ENCODE results near the gene FAM89B. TPM values are rescaled to one million over a fixed set of nuclear protein-coding genes. Genes with fewer than 3 reads are reported as not detected.

Gene FAM89B
- total RNA-seq, 1 donor from 2014 or later: 21.9 TPM

Small RNA genes within 50 kb of the gene (small RNA-seq; reads per million reads assigned to genes)
- not detected for gene AP001362.1 (ENCODE audit: low replicate concordance)

Other genes with a start within 250 kb of the FAM89B start
- 25.3 TPM for gene DPF2, start 238.7 kb upstream of the FAM89B start, total RNA-seq
- 3.0 TPM for gene TIGD3, start 217.8 kb upstream of the FAM89B start, total RNA-seq
- 0.74 TPM for gene SLC25A45, start 189.9 kb upstream of the FAM89B start, total RNA-seq
- gene FRMD8, start 185.9 kb upstream of the FAM89B start, total RNA-seq: 6.9 TPM
- gene NEAT1, start 149.7 kb upstream of the FAM89B start, total RNA-seq: 8.4 TPM
- gene MALAT1, start 73.5 kb upstream of the FAM89B start, total RNA-seq: 8,183 TPM
- 34.2 TPM for gene SCYL1, start 47.5 kb upstream of the FAM89B start, total RNA-seq
- gene LTBP3, start 14.2 kb upstream of the FAM89B start, total RNA-seq: 38.6 TPM
- gene ZNRD2, start 2.1 kb upstream of the FAM89B start, total RNA-seq: 20.7 TPM
- gene EHBP1L1, start 3.5 kb downstream of the FAM89B start, total RNA-seq: 14.0 TPM
- not detected for gene KCNK7, start 23.3 kb downstream of the FAM89B start, total RNA-seq
- gene MAP3K11, start 41.7 kb downstream of the FAM89B start, total RNA-seq: 6.9 TPM
- 10.1 TPM for gene PCNX3, start 43.2 kb downstream of the FAM89B start, total RNA-seq
- gene SIPA1, start 65.6 kb downstream of the FAM89B start, total RNA-seq: 3.9 TPM
- gene RELA, start 90.4 kb downstream of the FAM89B start, total RNA-seq: 9.8 TPM
- gene KAT5, start 139.7 kb downstream of the FAM89B start, total RNA-seq: 36.4 TPM
- gene RNASEH2C, start 148.3 kb downstream of the FAM89B start, total RNA-seq: 8.1 TPM
- 5.4 TPM for gene AP5B1, start 208.4 kb downstream of the FAM89B start, total RNA-seq
- gene OVOL1, start 214.5 kb downstream of the FAM89B start, total RNA-seq: under 0.01 TPM